HG02623 (cell line): ENCODE results near the gene ADCY5.

ENCODE experiments used
- ATAC-seq: cut with Tn5 transposase; IDR thresholded peaks from one replicate; pipeline ENCODE4 v1.9.1; 2021; ENCODE audit warnings: moderate library complexity; ENCODE audit not compliant: unreplicated experiment

ADCY5 gene

GRCh38 chr3:123330441-123330991 is 118.4 kb downstream of the ADCY5 start:
- ATAC-seq, result no peak

DNA sequence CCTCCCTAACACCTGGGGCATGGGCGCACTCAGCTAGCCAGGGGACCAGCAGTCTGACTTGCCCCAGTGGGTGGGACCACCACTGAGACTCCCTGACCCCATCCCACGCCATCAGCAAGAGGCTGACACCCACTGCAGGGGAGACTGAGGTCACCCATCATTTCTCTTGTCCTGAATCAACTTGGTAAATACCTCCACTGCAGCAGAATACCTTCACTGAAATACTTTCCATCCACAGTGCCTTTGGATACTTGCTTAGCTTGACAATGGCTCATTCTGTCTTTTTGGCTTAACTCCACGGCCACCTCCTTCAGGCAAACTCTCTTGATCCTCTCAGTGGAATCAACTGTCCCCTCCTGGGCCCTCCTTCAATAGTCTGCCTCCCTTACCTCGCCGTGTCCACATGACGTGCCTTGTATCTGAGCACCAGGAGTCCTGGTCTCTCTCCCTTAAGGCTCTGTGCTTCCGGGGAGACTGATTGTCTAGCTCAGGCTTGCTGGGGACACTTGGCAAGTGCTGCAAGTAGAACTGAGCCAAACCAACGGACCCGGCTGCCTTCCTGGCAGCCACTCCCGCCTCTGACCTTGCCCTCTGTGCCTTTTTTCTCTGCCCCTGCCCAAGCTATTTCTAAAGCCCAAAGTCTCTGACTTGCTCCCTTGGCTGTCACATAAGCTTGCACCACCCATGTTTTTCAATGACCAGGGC is 119.1 kb downstream of the ADCY5 start:
- no peak for ATAC-seq

DNA sequence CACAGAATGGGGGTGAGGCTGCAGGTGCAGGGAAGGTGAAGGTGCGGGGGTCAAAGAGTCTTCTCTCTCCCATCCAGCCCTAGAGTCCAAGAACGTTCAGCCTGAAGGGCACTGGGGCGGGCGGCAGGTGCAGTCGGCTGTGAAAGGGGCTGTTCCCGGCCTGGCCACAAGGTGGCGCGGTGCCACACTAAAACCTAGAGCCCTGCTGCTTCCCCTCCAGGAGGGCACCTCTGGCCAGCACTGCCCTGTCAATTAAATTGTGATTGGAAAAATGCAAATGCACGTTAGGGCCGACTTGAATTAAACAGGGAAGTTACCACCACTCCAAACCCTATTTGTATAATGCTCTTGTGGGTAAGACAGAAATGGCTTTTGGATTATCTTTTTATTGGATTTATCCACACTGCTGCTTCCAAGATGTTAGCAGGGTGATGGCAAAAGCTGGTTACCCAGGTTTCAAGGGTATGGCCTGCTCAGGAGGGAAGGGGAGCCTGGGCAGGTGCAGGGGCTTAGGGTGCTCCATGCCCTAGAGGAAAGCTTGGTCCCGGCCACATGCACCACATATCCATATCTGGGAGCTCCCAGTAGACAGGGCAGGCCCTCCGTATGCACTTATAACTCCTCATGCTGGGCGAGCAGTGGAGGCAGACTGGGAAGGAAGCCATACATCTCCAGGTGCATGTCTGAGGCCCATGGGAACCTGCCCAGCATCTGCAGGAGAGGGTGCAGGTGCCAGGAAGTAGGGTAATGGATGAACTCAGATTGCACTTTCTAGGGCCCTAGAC is 119.8 kb downstream of the ADCY5 start:
- ATAC-seq, result no peak

GRCh38 chr3:123327956-123328850 is 120.7 kb downstream of the ADCY5 start:
- ATAC-seq, result no peak

DNA sequence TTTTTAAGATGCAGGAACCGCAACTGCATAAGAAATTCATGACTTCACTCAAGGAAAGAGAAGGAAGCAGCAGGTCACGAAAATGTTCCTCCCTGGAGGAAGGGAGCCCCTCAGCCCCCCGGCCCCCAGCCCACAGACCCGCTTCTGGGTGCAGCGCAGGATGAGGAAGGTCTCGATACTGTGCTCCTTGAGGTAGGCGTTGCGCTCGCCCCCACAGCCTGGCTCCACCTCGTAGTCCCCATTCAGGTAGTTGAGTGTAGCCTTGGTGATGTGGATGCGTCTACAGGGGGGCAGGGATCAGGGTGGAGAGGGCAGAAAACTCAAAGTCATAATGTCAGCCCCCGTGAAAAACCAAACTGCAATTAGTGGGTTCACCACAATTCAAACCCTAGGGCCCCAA is 121.4 kb downstream of the ADCY5 start:
- no peak for ATAC-seq

GRCh38 chr3:123326531-123326930 is 122.4 kb downstream of the ADCY5 start:
- no peak for ATAC-seq

DNA sequence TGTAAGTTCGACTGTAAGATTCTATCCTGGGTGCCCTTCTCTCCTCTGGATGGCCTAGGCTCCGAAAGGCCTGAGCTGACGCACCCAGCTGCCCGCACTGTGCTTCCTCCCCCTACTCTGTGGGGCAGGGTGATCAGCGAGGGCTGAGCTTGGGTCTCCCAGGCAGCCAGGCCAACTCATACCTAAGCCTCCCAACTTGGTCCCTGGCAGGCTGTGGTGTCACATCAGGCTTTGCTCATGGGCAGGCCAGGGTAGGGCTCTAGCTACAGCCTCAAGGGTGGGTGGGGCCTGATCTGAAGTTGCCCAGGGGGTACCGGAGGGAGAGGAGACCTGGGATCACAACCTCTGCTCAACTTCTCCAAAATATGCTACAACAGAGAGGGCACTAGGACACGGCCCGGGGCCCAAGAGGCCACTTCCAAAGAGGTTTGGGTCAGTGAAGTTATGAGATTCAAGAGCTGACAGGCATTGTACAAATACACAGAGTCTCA is 123.1 kb downstream of the ADCY5 start:
- no peak for ATAC-seq

GRCh38 chr3:123324880-123325765 is 123.8 kb downstream of the ADCY5 start:
- ATAC-seq, result no peak

GRCh38 chr3:123323781-123324180 is 125.1 kb downstream of the ADCY5 start:
- ATAC-seq, result no peak

DNA sequence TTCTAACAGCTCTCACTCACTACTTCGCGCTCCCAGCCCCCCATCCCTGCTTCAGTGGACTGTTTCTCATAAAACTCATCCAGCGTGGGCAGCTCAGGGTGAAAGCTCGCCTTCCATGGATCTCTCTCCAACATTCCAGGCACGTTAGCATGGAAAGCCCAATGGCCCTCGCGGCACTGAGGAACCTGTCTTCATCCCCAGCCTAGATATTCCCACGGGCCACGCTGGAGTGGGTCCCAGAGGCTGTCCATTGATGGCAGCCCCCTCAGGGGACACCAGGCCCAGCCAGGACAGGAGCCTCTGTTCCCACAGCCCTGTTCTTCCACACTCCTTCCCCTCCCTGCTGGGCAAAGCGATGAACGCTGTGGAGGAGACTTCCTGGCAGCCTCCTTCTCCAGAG is 126.0 kb downstream of the ADCY5 start:
- no peak for ATAC-seq

- ATAC-seq, result no peak
Observed at GRCh38 chr3:123321806-123322205, 127.1 kb downstream of the ADCY5 start.

DNA sequence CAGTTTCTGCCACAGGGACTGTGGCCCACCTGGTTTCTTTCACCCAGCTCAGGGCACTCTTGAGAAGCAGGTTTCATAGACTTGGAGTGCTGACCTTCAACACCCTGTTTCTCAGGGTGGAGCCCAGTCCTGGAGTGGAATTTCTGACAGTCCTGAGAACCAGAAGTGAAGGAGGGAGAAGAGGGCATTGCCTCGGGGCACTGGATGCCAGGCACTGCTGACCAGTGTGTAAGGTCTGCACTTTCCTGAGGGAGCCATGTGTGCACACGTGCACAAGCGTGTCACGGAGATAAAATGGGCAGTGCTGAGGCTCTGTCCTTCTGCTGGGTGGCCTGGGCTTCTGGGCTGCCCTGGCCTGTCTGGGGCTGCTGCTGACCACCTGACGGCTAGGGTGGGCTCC is 128.7 kb downstream of the ADCY5 start:
- ATAC-seq, result no peak

GRCh38 chr3:123319760-123320159 is 129.1 kb downstream of the ADCY5 start:
- ATAC-seq, result no peak

GRCh38 chr3:123318374-123318773 is 130.5 kb downstream of the ADCY5 start:
- ATAC-seq, result no peak

- no peak for ATAC-seq
Observed at GRCh38 chr3:123317716-123318115, 131.2 kb downstream of the ADCY5 start.

DNA sequence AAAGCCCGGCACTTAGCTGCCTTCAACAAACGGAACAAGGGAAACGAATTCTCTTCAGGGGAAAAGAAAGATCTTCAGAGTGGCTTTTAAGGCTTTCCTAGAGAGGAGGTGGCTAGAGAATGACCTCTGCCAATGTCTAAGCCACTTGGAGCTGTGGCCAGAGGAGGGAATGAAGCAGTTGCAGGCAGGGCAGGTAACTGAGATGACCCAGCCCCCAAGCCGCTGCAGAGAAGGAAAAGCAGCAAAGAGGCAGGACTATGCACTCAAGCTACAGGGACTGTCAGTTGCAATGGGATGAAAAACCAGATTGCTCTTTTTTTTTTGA is 133.7 kb downstream of the ADCY5 start:
- ATAC-seq, result no peak

- no peak for ATAC-seq
Observed at GRCh38 chr3:123314359-123315270, 134.3 kb downstream of the ADCY5 start.

- no peak for ATAC-seq
Observed at GRCh38 chr3:123313889-123314288, 135.0 kb downstream of the ADCY5 start.
